Dermis blood vessel endothelial cell (primary cell): ENCODE data around the gene B3GAT2. TPM values are rescaled to one million over a fixed set of nuclear protein-coding genes. Genes with fewer than 3 reads are reported as not detected.

Experiments used
- DNase-seq: peaks from one replicate; pipeline ENCODE4 v3.0.0; 2010
- total RNA-seq: library from RNA; depleted of rRNA; stranded (reverse); fragments of >200 nt; gene quantifications from 2 replicates; pipeline ENCODE4 v1.2.3, GENCODE V29; 2014

The B3GAT2 gene
- total RNA-seq, 1 donor from 2014 or later, result not detected

- DNase-seq, result no peak
These were observed 115.7 kb downstream of the B3GAT2 start for GRCh38 chr6:70841112-70841511.

- no peak for DNase-seq
These were observed 117.3 kb downstream of the B3GAT2 start for GRCh38 chr6:70839286-70840266.

GRCh38 chr6:70838907-70839285, 118.0 kb downstream of the B3GAT2 start:
- DNase-seq, result no peak

- DNase-seq, result no peak
These were observed 122.3 kb downstream of the B3GAT2 start for GRCh38 chr6:70834520-70834919.

- DNase-seq, result no peak
These were observed 125.4 kb downstream of the B3GAT2 start for GRCh38 chr6:70831427-70831826.

- DNase-seq, result no peak
These were observed 133.2 kb downstream of the B3GAT2 start for GRCh38 chr6:70823651-70824050.

GRCh38 chr6:70821751-70822150, 135.1 kb downstream of the B3GAT2 start:
- no peak for DNase-seq

- DNase-seq, result no peak
These were observed 136.1 kb downstream of the B3GAT2 start for GRCh38 chr6:70820778-70821177.

GRCh38 chr6:70819646-70820045, 137.2 kb downstream of the B3GAT2 start:
- DNase-seq, result no peak

- DNase-seq, result no peak
These were observed 143.0 kb downstream of the B3GAT2 start for GRCh38 chr6:70813885-70814284.

GRCh38 chr6:70811788-70812187, 145.1 kb downstream of the B3GAT2 start:
- no peak for DNase-seq
